ENCODE measurements around the gene FBXO3.

FBXO3 gene

GRCh38 chr11:33696931-33697638 lies 77.2 kb downstream of the FBXO3 start:
- TF ChIP-seq POLR2AphosphoS5 (IDR thresholded peaks at IDR 0.05; ENCODE audit: low read depth, low read length) (no peak), FOXP2 (optimal IDR thresholded peaks at IDR 0.05; ENCODE audit: borderline replicate concordance, extremely low read depth, extremely low read length, insufficient read depth) (no peak)

DNA sequence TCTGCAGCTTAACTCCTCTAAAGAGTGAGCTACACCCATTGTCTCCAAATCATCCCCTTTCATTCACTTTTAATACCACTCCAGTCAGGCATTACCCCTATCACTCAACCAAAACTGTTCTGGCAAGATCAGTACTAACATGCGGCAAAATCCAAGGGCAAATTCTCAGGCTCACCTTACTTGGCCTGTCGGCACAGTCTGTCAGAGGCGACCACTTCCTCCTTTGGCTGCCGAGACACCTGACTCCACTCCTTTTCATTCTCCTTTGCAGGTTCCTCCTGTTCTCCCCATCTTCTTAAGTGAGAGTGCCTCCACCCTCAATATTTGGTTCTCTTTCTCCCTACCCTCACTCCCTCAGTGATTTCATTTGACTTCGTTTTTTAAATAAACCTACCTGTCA lies 77.9 kb downstream of the FBXO3 start:
- TF ChIP-seq FOXP2 (optimal IDR thresholded peaks at IDR 0.05; ENCODE audit: borderline replicate concordance, extremely low read depth, extremely low read length, insufficient read depth) (no peak), TAF1 (IDR thresholded peaks at IDR 0.05; ENCODE audit: borderline replicate concordance, insufficient read depth, low read length) (no peak), POLR2AphosphoS5 (IDR thresholded peaks at IDR 0.05; ENCODE audit: low read depth, low read length) (no peak), SIN3A (IDR thresholded peaks at IDR 0.05; ENCODE audit: borderline replicate concordance, insufficient read depth, low read length) (no peak)
- TF ChIP-seq, protein P1, sequence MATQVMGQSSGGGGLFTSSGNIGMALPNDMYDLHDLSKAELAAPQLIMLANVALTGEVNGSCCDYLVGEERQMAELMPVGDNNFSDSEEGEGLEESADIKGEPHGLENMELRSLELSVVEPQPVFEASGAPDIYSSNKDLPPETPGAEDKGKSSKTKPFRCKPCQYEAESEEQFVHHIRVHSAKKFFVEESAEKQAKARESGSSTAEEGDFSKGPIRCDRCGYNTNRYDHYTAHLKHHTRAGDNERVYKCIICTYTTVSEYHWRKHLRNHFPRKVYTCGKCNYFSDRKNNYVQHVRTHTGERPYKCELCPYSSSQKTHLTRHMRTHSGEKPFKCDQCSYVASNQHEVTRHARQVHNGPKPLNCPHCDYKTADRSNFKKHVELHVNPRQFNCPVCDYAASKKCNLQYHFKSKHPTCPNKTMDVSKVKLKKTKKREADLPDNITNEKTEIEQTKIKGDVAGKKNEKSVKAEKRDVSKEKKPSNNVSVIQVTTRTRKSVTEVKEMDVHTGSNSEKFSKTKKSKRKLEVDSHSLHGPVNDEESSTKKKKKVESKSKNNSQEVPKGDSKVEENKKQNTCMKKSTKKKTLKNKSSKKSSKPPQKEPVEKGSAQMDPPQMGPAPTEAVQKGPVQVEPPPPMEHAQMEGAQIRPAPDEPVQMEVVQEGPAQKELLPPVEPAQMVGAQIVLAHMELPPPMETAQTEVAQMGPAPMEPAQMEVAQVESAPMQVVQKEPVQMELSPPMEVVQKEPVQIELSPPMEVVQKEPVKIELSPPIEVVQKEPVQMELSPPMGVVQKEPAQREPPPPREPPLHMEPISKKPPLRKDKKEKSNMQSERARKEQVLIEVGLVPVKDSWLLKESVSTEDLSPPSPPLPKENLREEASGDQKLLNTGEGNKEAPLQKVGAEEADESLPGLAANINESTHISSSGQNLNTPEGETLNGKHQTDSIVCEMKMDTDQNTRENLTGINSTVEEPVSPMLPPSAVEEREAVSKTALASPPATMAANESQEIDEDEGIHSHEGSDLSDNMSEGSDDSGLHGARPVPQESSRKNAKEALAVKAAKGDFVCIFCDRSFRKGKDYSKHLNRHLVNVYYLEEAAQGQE (IDR thresholded peaks at IDR 0.05; ENCODE audit: insufficient read depth in 1 of 2, low read depth in 2 of 2, low read length in 2 of 2) = no peak

DNA sequence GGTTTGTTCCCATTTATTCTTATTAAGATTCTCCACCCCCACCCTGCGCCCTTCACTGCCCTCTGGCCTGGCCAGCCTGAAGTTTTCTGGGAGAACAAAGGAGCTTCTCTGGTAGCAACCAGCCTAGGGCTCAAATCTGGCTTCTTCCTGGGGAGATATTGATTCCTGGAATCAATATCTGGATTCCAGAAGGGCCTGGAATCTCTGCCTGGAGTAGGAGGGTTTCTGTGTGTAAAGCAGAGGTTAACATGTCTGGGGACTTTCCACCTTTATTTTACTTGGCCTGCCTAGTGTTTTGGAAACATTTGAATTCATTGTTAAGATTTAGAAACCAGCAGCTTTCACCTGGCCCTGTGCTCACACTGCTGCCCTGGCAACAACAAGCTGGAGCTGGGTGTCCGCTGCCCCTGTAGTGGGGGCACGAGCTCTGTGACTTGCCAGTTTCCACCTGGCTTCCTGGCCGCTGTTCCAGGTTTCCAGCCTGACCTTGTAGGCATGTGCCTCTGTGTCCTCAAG lies 79.2 kb downstream of the FBXO3 start:
- TF ChIP-seq, protein P1 (IDR thresholded peaks at IDR 0.05; ENCODE audit: insufficient read depth in 1 of 2, low read depth in 2 of 2, low read length in 2 of 2) = no peak
- TF ChIP-seq POLR2AphosphoS5 (IDR thresholded peaks at IDR 0.05; ENCODE audit: low read depth, low read length) (no peak), TAF1 (IDR thresholded peaks at IDR 0.05; ENCODE audit: borderline replicate concordance, insufficient read depth, low read length) (no peak), SIN3A (IDR thresholded peaks at IDR 0.05; ENCODE audit: borderline replicate concordance, insufficient read depth, low read length) (no peak), FOXP2 (optimal IDR thresholded peaks at IDR 0.05; ENCODE audit: borderline replicate concordance, extremely low read depth, extremely low read length, insufficient read depth) (no peak)

DNA sequence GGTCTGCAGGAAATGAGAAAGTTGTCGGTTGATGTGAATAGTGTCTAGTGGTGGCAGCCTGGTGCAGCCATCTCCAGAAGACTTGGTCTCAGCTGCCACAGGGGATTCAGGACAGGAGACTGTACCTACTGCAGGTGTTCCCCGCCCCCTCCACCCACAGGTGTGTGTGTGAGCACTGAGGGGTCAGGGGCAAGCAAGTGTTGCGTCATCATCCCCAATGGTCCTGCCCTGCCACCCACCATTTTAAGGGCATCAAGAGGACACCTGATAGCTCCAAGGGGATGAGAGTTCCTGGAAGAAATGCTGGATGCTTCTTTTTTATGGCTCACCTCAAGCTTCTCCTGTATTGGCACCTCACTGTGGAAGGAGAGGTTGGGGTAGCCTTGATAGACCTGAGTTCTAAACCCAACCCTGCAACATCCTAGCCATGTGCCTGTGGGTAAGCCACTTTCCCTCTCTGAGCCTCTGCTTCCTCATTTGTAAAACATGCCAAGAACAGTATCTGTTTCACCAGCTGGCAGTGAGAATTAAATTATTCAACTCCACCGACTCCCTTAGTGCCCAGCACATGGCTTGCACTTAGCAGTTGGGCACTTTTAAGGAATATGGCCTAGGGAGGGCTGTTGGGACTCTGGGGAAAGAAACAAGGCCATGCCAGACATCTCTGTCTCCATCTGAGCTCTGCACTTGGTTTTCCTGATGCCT lies 79.8 kb downstream of the FBXO3 start:
- TF ChIP-seq TAF1 (IDR thresholded peaks at IDR 0.05; ENCODE audit: borderline replicate concordance, insufficient read depth, low read length) (no peak), SIN3A (IDR thresholded peaks at IDR 0.05; ENCODE audit: borderline replicate concordance, insufficient read depth, low read length) (no peak)

- TF ChIP-seq TAF1 (IDR thresholded peaks at IDR 0.05; ENCODE audit: borderline replicate concordance, insufficient read depth, low read length) (no peak), SIN3A (IDR thresholded peaks at IDR 0.05; ENCODE audit: borderline replicate concordance, insufficient read depth, low read length) (no peak), POLR2AphosphoS5 (IDR thresholded peaks at IDR 0.05; ENCODE audit: low read depth, low read length) (no peak), FOXP2 (optimal IDR thresholded peaks at IDR 0.05; ENCODE audit: borderline replicate concordance, extremely low read depth, extremely low read length, insufficient read depth) (no peak)
- TF ChIP-seq, protein P1 (IDR thresholded peaks at IDR 0.05; ENCODE audit: insufficient read depth in 1 of 2, low read depth in 2 of 2, low read length in 2 of 2) = no peak
These were observed 81.8 kb downstream of the FBXO3 start for GRCh38 chr11:33692541-33692940.

- TF ChIP-seq TAF1 (IDR thresholded peaks at IDR 0.05; ENCODE audit: borderline replicate concordance, insufficient read depth, low read length) = no peak
- no peak for TF ChIP-seq POLR2AphosphoS5 (IDR thresholded peaks at IDR 0.05; ENCODE audit: low read depth, low read length)
- TF ChIP-seq SIN3A (IDR thresholded peaks at IDR 0.05; ENCODE audit: borderline replicate concordance, insufficient read depth, low read length) = no peak
These were observed 82.3 kb downstream of the FBXO3 start for GRCh38 chr11:33692013-33692504.
